ENCODE data around the gene RIMBP2. TPM values are rescaled to one million over a fixed set of nuclear protein-coding genes. Genes with fewer than 3 reads are reported as not detected.

Gene RIMBP2
- total RNA-seq, 2 experiments from 2014 or later: not detected

DNA sequence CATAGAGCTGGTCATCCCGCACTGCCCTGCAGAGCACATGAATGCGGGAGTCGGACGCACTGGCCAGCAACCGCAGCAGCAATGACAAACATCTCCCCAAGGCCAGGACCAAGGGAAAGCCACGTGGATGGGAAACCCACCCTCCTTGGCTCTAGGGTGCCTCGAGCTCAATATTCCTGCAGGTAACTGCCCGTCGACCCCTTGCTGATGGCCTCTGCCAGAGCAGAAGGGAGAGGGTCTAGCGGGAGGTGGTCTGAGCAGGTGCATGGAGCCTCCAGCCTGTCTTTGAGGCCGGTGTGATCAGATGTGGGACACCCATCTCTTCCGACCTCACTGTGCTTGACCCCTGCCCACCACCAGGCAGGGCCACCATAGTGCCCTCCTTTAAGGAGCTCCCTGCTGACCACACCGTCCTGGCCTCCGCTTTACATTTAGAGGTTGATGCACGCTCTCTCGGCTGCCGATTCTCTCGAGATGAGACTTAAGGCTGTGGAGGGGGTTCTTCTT, 288.7 kb downstream of the RIMBP2 start:
- CTCF ChIA-PET: no interaction called here
- DNase-seq (no peak), ATAC-seq (ENCODE audit: poor library complexity) (no peak)
- TF ChIP-seq, protein P1, sequence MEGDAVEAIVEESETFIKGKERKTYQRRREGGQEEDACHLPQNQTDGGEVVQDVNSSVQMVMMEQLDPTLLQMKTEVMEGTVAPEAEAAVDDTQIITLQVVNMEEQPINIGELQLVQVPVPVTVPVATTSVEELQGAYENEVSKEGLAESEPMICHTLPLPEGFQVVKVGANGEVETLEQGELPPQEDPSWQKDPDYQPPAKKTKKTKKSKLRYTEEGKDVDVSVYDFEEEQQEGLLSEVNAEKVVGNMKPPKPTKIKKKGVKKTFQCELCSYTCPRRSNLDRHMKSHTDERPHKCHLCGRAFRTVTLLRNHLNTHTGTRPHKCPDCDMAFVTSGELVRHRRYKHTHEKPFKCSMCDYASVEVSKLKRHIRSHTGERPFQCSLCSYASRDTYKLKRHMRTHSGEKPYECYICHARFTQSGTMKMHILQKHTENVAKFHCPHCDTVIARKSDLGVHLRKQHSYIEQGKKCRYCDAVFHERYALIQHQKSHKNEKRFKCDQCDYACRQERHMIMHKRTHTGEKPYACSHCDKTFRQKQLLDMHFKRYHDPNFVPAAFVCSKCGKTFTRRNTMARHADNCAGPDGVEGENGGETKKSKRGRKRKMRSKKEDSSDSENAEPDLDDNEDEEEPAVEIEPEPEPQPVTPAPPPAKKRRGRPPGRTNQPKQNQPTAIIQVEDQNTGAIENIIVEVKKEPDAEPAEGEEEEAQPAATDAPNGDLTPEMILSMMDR (IDR thresholded peaks at IDR 0.05): no peak
- Histone ChIP-seq H3K27me3 (ENCODE audit: control insufficient read depth in 1 of 2, insufficient read depth in 2 of 2, low read length in 2 of 2) (no peaks in the 10 kb centered on the region), H3K9me3 (ENCODE audit: control insufficient read depth in 1 of 2, insufficient read depth in 1 of 2, low read length in 2 of 2) (peaks cover 0 to 49% of the 10 kb centered on the region in 2 experiments), H3K36me3 (ENCODE audit: insufficient read depth, low read length) (no peaks in the 10 kb centered on the region), H3K4me3 (ENCODE audit: low read length) (no peak overlapping the region), H3K27ac (ENCODE audit: low read depth in 1 of 2, low read length in 2 of 2) (no peak overlapping the region), H3K4me1 (ENCODE audit: insufficient read depth, low read length) (no peaks in the 10 kb centered on the region)
- POLR2A ChIA-PET: no interaction called here
- H3K27me3 Mint-ChIP-seq: no peaks in the 10 kb centered on the region
- H3K9me3 Mint-ChIP-seq: no peaks in the 10 kb centered on the region
- intact Hi-C loops (cut with DNase I, micrococcal nuclease): no loop called here
- no peaks in the 10 kb centered on the region for H3K36me3 Mint-ChIP-seq (ENCODE audit: low read depth)
- H3K4me3 Mint-ChIP-seq: no peak overlapping the region
- H3K27ac Mint-ChIP-seq: no peak overlapping the region
- no peaks in the 10 kb centered on the region for H3K4me1 Mint-ChIP-seq (ENCODE audit: low read depth)

DNA sequence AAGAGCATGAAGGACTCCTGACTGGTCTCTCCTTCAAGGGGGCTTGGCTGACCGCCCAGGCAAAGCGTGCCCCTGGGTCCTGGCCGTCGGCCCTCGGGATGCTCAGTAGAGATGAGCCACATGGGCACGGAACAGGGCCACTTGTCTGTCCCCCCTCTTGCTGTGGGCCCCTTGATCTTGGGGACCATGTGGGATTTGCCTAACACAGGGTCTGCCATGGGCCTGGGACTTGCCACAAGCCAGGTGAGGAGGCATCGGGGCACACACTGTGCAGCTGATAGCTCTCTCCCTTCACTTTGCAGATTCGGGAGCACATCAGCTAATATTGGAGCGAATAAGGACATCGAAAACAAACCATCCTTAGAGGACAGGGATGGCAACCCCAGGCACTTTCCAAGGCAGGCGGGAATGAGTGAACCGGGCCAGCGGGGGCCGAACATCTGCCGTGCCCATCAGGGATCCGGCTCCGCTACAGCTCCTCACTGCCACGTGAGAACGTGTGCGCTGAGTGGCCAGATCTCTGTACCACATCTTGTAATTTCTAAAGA, 290.3 kb downstream of the RIMBP2 start:
- intact Hi-C loops (cut with DNase I, micrococcal nuclease): no loop called here
- Mint-ChIP-seq H3K9me3 (no peaks in the 10 kb centered on the region), H3K4me3 (no peak overlapping the region), H3K27me3 (no peaks in the 10 kb centered on the region), H3K27ac (no peak overlapping the region), H3K36me3 (ENCODE audit: low read depth) (no peaks in the 10 kb centered on the region), H3K4me1 (ENCODE audit: low read depth) (no peaks in the 10 kb centered on the region)
- DNase-seq (no peak), ATAC-seq (ENCODE audit: poor library complexity) (no peak)
- Histone ChIP-seq H3K4me1 (ENCODE audit: insufficient read depth, low read length) (no peaks in the 10 kb centered on the region), H3K27ac (ENCODE audit: low read depth in 1 of 2, low read length in 2 of 2) (no peak overlapping the region), H3K36me3 (ENCODE audit: insufficient read depth, low read length) (no peaks in the 10 kb centered on the region), H3K4me3 (ENCODE audit: low read length) (no peak overlapping the region), H3K9me3 (ENCODE audit: control insufficient read depth in 1 of 2, insufficient read depth in 1 of 2, low read length in 2 of 2) (peaks cover 0 to 49% of the 10 kb centered on the region in 2 experiments), H3K27me3 (ENCODE audit: control insufficient read depth in 1 of 2, insufficient read depth in 2 of 2, low read length in 2 of 2) (no peaks in the 10 kb centered on the region)
- CTCF ChIA-PET: no interaction called here
- TF ChIP-seq, protein P1 (IDR thresholded peaks at IDR 0.05): no peak
- POLR2A ChIA-PET: no interaction called here

DNA sequence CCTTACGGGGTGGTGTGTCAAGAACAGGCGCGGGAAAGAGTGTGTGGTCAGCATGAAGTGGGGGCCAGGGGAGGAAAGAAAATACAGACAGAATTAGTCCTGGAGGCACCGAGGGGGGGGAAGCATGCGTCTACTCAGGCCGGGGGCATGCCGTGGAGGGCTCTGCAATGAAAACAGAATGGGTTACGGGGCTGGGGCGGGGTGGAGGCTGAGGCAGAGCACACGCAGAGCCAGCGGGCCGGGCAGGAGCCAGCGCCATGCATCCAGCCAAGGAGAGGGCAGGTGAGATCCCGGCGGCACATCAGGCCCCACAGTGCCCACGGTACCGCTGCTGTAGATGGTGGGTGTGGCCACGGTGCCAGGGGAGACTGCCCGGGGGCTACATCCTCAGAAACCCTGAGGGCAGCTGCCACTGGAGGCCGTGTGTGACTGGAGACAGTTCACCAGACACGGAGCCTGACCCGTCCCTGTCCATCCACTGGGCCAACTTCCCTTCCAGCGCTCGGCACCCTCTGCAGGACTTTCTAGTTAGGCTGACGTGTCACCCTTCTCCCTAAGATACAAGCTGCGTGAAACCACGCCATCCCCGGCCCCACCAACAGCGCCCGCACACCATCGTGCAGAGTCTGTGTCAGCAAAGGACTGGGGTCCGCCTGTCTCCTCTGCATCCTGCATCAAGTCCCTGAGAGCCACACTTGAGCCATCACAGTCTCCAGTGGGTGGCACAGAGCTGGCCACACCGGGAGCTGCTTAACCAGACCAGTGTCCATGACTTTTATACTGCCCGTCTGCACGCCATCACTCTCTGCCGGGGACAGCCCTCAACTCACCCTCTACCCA, 291.0 kb downstream of the RIMBP2 start:
- intact Hi-C loops (cut with DNase I, micrococcal nuclease): no loop called here
- no peak overlapping the region for H3K27ac ChIP-seq (ENCODE audit: low read depth in 1 of 2, low read length in 2 of 2)
- TF ChIP-seq, protein P1 (IDR thresholded peaks at IDR 0.05): no peak
- peaks cover 0 to 49% of the 10 kb centered on the region in 2 experiments for H3K9me3 ChIP-seq (ENCODE audit: control insufficient read depth in 1 of 2, insufficient read depth in 1 of 2, low read length in 2 of 2)
- no peaks in the 10 kb centered on the region for H3K4me1 Mint-ChIP-seq (ENCODE audit: low read depth)
- H3K4me3 Mint-ChIP-seq: no peak overlapping the region
- no peaks in the 10 kb centered on the region for H3K27me3 Mint-ChIP-seq
- CTCF ChIA-PET: no interaction called here
- POLR2A ChIA-PET: no interaction called here
- no peaks in the 10 kb centered on the region for H3K9me3 Mint-ChIP-seq
- H3K27me3 ChIP-seq (ENCODE audit: control insufficient read depth in 1 of 2, insufficient read depth in 2 of 2, low read length in 2 of 2): no peaks in the 10 kb centered on the region
- no peaks in the 10 kb centered on the region for H3K36me3 Mint-ChIP-seq (ENCODE audit: low read depth)
- H3K4me3 ChIP-seq (ENCODE audit: low read length): no peak overlapping the region
- no peaks in the 10 kb centered on the region for H3K36me3 ChIP-seq (ENCODE audit: insufficient read depth, low read length)
- no peaks in the 10 kb centered on the region for H3K4me1 ChIP-seq (ENCODE audit: insufficient read depth, low read length)
- ATAC-seq (ENCODE audit: poor library complexity): no peak
- no peak overlapping the region for H3K27ac Mint-ChIP-seq
- DNase-seq: no peak
